Medulla oblongata (tissue), 1 donor: ENCODE measurements around the gene SRP72.
"Not testable (repeated sequence)": the region's sequence is repeated elsewhere in the genome, so short reads cannot be mapped to it uniquely, and the experiment has no call there.

Experiments
- DNase-seq: peaks from one replicate; pipeline ENCODE4 v3.0.0-alpha.2; 2015; ENCODE audit errors: extremely low spot score

Gene SRP72

GRCh38 chr4:56465599-56466295 lies 1.7 kb upstream of the SRP72 start:
- DNase-seq = no peak

GRCh38 chr4:56466296-56466761 lies 1.1 kb upstream of the SRP72 start:
- DNase-seq = not testable (repeated sequence)

GRCh38 chr4:56466910-56467283 lies 520 bp upstream of the SRP72 start:
- peak; percentile 28 for DNase-seq

- DNase-seq = peak; percentile 44
Measured at GRCh38 chr4:56468097-56468422, 643 bp downstream of the SRP72 start.

GRCh38 chr4:56469489-56470210 lies 2.2 kb downstream of the SRP72 start:
- DNase-seq = no peak

- no peak for DNase-seq
Measured at GRCh38 chr4:56475917-56476316, 8.5 kb downstream of the SRP72 start.

- no peak for DNase-seq
Measured at GRCh38 chr4:56477192-56477702, 9.8 kb downstream of the SRP72 start.

- no peak for DNase-seq
Measured at GRCh38 chr4:56480691-56481090, 13.3 kb downstream of the SRP72 start.

- no peak for DNase-seq
Measured at GRCh38 chr4:56496241-56496640, 28.8 kb downstream of the SRP72 start.

- DNase-seq = peak; percentile 20
Measured at GRCh38 chr4:56505269-56506130, 38.1 kb downstream of the SRP72 start, which contains the start of gene ARL9. Gene ARL9 (plus strand): TSS chr4:56505791. CDS start chr4:56505863, 72 bp downstream.

GRCh38 chr4:56511098-56511497 lies 43.7 kb downstream of the SRP72 start:
- DNase-seq = no peak

GRCh38 chr4:56512166-56512565 lies 44.7 kb downstream of the SRP72 start:
- DNase-seq = no peak

GRCh38 chr4:56513517-56513916 lies 46.1 kb downstream of the SRP72 start:
- DNase-seq = no peak

GRCh38 chr4:56530269-56531148 lies 63.1 kb downstream of the SRP72 start:
- DNase-seq = peak; percentile 77

- no peak for DNase-seq
Measured at GRCh38 chr4:56531149-56531770, 63.8 kb downstream of the SRP72 start.

- DNase-seq = no peak
Measured at GRCh38 chr4:56531823-56532222, 64.4 kb downstream of the SRP72 start.

GRCh38 chr4:56532239-56532638 lies 64.8 kb downstream of the SRP72 start:
- no peak for DNase-seq

GRCh38 chr4:56535915-56536314 lies 68.5 kb downstream of the SRP72 start:
- no peak for DNase-seq

GRCh38 chr4:56537147-56537546 lies 69.7 kb downstream of the SRP72 start:
- no peak for DNase-seq

- no peak for DNase-seq
Measured at GRCh38 chr4:56540826-56541225, 73.4 kb downstream of the SRP72 start.
